ENCODE data around the gene PDE4DIP. TPM values are rescaled to one million over a fixed set of nuclear protein-coding genes. Genes with fewer than 3 reads are reported as not detected.
"Not testable (repeated sequence)": the region's sequence is repeated elsewhere in the genome, so short reads cannot be mapped to it uniquely, and the experiment has no call there.

The PDE4DIP gene
- total RNA-seq, 1 experiment from 2014 or later = 6.7 TPM

DNA sequence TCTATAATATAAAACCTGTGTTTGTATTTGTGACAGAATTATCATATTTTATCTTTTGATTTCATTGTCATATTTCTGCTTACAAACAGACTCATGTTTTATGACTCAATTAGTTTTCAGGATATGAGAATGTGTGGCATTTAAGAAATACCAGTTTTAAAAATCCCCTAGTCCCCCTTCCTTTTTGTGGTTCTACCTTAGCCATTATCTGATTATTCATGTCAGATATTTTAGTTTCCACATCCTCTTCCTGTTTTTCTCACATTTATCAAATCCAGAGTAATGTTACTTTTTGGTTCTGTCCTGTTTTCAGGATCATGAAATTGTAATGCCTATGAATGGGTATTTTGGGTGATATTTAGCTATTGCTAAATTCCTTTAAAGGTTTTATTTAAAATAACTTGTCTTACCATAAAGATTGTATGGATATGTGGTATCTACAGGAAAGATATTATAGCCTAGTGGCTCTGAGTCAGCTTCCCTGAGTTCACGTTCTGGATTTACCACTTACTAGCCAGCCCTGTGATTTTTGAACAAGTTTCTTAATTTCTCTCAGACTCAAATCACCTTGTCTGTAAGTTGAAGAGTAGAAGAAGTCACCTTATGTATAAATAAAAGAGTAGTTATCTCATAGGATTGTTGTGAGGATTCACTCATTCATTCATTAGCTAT, 131.8 kb downstream of the PDE4DIP start:
- peak; percentile 8 for DNase-seq (ENCODE audit: low read depth)

DNA sequence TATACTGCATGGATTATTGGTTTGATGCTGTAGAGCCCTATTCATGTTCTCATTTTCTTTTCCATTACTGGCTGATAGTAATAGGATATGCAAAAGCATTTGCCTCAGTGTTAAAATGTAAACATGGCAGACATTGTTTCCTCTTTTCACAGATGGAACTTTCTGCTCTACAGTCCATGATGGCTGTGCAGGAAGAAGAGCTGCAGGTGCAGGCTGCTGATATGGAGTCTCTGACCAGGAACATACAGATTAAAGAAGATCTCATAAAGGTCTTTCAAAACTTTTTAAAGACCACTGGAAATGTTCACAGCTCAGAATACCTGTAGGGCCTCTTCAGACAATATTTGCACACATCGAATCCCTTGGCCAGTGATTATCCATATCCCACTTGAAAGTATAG, 133.6 kb downstream of the PDE4DIP start:
- not testable (repeated sequence) for DNase-seq (ENCODE audit: low read depth)

DNA sequence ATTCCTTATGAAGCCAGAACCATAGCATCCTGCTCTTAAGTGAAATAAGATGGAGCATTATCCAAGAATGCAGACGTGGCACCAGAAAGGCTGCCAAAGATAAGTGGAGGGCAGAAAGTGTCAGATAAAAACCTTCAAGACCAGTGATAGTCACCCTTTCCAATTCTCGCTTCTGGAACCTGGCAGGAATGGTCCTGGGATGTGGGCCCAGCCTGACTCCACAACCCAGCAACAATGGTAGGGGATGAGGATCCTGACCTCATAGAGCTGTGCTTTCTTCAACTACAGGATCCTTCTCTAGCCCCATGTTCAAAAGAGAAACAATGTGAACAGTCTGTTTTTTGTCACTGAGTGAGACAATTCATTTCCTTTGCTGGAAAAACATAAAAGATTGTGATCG, 145.2 kb downstream of the PDE4DIP start:
- not testable (repeated sequence) for DNase-seq (ENCODE audit: low read depth)

DNA sequence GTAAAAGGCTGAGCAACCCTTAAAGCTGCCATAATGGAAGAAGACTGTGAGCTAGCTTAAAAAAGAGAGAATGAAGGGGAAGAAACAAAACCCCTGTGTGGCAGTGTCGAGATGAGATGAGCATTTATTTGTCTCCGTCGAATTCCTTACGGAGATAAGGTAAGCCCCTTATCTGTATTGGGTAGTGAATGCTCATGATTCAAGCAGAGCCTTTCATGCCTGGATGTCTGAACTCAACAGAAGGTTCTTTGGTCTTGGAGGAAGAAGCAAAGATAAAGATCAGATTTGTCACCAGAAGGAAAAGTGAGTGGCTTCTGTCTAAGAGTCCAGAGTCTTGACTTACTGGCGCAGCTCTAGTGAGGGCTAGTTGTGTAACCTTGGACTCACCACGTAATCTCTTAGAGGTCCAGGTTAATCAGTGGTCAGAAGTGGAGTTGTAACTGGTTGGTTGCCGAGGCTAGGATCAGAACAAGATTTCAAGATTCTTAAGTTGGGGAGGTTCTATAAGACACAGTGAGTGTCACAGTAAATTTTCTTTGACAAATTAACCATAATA, 146.1 kb downstream of the PDE4DIP start:
- DNase-seq (ENCODE audit: low read depth) = not testable (repeated sequence)

DNA sequence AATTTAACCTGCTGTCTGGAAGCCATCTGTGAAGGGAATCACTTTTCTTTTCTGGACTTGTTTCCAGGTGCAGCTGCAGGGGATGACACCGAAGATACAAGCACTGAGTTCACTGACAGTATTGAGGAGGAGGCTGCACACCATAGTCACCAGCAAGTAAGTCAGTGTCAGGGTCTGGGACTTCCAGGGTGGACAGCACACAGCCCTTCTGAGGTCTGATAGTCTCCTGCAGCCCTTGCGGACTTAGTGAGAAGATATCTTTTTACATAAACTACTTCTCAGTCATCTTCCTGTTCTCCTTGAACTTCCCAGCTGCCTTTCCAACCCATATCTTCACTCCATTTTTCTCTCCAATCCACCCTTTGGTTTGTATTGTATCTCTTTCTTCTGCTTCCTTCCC, 147.6 kb downstream of the PDE4DIP start:
- not testable (repeated sequence) for DNase-seq (ENCODE audit: low read depth)

DNA sequence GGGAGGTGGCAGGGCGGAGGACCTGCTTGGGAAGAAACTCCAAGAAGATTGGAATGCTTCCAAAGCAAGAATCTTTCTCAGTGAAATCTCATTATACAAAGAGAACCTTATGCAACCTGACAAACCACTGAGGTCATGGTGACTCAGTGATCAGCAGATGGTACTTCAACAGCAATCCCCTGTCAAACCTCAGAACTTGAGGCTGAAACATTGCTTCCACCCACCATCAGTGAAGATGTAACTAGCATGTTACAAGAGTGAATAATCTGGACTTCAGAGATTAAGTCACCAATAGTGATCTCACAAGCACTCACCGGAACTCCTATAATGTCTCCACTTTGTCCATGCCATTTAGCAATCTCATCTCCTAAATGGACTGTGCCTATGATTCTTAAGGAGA, 148.1 kb downstream of the PDE4DIP start:
- DNase-seq (ENCODE audit: low read depth) = not testable (repeated sequence)

DNA sequence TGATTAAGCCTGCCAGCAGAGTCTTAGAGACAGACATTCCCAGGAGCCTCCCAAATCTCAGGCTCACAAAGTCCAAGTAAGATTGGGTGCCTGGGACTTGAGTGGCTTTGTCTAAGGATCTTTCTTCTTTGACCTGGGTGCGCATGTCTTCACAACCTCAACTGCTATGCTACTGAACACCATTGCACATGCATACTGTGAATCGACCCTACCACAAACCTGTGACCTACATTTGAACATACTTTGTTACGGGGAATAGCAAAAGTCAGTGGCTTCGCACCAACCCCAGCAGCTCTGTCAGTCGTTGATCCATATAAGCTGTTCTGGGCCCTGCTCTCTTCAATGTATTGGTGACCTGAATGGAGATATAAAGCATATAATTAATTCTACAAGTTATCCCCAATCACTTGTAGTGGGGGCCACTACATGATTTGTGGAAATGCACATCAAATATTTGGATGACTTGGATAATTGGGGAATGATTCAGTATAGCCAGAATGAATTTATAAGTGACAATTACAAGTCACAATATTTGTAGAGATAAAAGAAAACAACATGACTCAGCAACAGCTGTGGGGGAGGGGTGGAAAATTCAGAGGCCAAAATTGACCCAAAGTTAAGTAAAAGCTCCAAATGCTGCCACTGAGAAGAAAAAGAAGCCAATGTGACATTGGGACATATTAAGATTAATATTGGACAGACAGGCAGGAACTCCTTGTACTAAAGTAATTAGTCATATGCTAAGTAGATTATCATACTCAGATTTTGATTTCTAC, 152.4 kb downstream of the PDE4DIP start:
- DNase-seq (ENCODE audit: low read depth) = not testable (repeated sequence)

DNA sequence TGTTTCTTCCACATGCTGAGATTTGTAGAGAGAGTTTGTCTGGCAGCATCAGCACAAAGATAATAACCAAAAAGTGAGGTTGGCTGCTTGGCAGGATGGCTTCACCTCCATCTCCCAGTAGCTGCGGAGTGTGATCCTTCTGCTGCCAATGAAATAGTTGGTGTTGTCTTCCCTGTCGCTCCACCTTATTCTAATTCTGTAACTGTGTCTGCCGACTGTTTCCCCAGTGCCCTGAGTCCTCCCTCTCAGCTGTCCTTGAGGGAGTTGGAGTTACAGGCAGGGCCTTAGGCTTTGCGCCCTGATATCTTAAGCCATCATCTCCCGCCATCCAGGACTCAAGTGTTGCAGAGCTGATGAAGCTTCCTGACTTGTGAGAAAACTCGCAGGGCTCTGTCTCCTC, 153.2 kb downstream of the PDE4DIP start:
- not testable (repeated sequence) for DNase-seq (ENCODE audit: low read depth)

DNA sequence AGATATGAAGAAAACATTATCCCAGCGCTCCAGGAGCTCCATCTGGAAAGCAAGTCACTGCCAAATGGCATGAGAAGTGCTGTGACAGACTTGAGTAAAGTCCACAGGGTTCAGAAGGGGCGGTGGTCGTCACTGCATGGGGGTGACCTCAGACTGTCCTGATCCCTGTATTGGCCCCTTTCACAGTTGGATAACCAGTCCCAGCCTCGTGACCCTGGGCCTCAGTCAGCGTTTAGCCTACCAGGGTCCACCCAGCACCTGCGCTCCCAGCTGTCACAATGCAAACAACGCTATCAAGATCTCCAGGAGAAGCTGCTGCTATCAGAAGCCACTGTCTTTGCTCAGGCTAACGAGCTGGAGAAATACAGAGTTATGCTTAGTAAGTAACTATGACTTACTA, 158.4 kb downstream of the PDE4DIP start:
- DNase-seq (ENCODE audit: low read depth) = not testable (repeated sequence)

DNA sequence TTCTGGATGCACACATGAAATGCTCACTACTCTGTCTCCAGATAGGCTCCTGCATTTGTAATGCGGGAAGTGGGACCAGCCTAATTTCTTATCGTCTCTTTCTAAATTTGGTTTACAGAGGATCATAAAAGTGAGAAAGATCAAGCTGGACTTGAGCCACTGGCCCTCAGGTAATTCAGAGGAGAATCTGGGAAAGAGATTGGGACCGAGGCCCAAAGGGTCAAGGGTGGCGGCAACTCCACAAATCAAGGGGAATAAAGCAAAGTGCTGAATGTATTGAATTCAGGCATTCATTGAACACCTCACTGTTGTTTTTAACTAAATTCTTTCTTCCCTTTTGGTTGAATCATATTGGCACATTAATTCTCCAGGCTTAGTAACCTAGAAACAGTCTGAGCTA, 164.1 kb downstream of the PDE4DIP start:
- not testable (repeated sequence) for DNase-seq (ENCODE audit: low read depth)

DNA sequence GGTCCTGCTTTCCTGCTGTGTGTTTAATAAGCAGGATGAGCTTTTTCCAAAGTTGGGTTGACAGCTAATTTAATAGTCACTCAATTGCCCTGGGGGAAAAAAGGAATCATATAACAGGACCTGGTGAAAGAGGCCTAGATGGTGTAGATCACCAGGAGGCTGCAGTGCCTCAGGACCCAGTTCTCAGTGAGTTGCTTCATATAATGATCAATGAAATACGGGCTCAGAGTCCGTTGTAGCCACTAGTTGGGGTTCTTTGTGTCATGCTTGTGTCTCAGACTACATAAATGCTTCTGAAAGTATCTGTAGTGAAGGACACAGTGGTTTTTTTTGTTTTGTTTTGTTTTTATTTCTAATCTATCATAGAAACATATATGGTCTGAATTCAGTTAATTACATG, 164.5 kb downstream of the PDE4DIP start:
- DNase-seq (ENCODE audit: low read depth) = not testable (repeated sequence)

DNA sequence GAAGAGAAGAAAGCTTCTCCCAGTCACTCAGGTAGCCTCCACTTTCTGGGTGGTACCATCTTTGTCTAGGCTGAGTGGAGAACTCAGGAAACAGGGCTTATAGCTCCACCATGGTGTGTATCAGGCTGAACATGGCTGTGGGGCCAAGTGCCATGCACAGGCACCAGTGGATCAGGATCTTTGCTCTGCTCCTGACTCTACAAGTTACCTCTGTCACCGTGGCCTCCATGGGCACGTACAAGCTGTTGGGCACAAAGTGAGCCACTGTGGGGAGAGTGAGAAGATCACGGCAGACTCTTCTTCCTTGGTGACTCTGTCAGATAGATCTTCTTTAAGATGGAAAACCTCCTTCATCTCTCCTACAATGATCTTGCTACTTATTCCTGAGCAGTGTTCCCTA, 165.5 kb downstream of the PDE4DIP start:
- DNase-seq (ENCODE audit: low read depth) = not testable (repeated sequence)

DNA sequence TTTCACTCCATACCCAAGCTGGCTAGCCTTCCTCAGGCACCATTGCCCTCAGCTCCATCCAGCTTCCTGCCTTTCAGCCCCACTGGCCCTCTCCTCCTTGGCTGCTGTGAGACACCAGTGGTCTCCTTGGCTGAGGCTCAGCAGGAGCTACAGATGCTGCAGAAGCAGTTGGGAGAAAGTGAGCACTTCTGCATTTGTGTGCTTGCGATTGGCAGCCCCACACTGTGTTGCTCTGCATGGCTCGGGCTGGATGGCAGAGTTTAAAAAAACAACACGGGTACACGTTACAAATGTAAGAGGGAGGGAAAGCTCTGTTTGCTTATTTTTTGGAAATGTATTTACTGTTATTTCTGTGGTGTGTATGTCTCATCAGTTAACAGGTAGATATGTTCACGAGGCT, 168.4 kb downstream of the PDE4DIP start:
- not testable (repeated sequence) for DNase-seq (ENCODE audit: low read depth)

DNA sequence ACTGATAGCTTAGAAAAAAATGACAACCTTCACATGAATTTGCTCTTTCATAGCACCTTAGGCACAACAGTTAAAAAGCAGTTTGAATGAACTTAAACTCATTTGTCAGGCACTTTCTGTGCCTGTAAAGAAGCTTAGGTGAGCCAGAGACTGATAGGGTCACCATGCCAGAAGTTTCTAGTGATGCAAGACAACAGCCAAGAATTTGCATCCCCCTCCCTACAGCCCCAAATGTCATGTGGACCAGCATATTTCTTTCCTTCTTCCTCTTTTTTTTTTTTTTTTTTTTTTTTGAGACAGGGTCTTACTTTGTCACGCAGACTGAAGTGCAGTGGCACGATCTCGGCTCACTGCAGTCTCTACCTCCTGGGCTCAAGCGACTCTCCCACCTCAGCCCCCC, 169.3 kb downstream of the PDE4DIP start:
- DNase-seq (ENCODE audit: low read depth) = not testable (repeated sequence)

DNA sequence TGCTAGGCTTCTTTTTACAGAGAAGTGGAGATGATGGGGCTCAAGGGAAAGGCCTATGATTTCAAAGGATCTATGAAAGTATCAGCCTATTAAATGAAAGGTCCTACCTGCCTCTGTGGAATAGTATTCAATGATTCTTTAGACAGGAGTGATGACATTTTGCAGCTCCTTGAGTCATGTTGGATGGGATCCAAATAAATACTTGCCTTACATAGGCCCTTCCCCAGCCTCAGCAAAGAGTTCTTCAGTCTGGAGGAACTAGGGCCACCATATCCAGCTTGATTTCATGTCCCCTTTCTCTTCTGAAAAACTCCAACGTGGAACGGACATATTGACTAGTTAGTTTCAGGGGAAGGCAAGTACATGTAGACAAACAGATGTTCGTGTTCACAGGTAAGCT, 171.3 kb downstream of the PDE4DIP start:
- DNase-seq (ENCODE audit: low read depth) = not testable (repeated sequence)

DNA sequence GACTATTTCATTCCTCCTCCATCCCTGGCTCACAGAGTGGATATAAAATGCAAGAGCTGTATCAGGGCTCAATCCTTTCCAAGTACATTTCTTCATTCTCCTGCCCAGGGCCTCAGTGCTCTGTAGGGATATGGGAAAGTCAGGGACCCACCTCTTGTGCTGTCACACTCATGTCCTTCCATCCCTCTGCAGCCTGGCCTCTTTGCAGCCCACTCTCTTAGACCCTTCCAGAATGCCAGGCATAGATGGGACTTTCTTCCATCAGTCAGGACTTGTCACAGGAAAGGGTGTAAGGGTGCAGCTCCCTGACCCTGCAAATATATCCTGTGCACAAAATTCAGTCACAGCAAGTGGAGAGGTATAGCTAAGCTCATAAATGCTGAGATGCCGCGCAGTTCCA, 172.4 kb downstream of the PDE4DIP start:
- not testable (repeated sequence) for DNase-seq (ENCODE audit: low read depth)

DNA sequence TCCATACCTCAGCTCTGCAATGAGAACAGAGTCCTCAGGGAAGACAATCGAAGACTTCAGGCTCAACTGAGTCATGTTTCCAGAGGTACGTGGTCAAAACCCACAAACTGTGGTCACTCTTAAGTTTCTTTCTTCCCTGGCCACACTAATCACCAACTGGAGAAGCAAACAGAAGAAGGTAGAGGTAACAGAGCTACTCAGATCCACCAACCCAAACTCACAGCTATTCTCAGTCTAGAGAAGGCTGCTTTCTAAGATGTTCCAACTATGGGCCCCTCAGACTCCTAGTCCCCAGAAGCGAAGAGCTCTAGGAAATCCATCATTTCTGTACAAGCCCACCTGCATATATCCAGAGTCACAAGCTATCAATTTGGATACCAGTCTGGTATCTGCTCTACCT, 174.3 kb downstream of the PDE4DIP start:
- DNase-seq (ENCODE audit: low read depth) = not testable (repeated sequence)

DNA sequence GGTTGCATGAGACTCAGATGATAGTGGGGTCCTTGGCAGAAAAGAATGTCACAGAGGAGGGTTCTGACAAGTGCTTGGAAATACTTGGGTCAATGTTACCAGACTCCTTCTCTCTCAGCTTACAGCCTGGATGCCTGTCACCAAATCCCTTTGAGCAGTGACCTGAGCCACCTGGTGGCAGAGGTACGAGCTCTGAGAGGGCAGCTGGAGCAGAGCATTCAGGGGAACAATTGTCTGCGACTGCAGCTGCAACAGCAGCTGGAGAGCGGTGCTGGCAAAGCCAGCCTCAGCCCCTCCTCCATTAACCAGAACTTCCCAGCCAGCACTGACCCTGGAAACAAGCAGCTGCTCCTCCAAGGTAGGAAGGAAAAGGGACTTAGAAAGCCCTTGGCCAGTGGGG, 180.1 kb downstream of the PDE4DIP start:
- DNase-seq (ENCODE audit: low read depth) = not testable (repeated sequence)

DNA sequence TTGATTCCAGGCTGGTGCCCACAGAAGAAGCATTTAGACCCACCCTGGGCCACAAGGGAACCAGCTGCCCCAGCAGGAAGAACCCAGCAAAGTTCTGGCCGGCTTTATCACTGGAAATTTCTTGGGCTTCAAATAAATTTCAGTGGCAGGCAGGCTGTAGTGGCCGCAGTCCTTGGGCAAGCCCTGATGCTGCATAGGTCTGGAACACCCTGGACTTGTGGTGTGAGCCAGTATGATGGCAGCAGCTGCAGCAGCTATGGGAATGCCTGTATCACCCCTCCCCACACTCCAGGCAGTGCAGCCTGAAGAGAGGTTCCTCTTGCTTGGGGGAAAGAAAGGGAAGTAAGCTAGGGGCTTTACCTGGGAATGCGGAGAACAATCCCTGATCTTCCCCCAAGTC, 189.7 kb downstream of the PDE4DIP start:
- not testable (repeated sequence) for DNase-seq (ENCODE audit: low read depth)

DNA sequence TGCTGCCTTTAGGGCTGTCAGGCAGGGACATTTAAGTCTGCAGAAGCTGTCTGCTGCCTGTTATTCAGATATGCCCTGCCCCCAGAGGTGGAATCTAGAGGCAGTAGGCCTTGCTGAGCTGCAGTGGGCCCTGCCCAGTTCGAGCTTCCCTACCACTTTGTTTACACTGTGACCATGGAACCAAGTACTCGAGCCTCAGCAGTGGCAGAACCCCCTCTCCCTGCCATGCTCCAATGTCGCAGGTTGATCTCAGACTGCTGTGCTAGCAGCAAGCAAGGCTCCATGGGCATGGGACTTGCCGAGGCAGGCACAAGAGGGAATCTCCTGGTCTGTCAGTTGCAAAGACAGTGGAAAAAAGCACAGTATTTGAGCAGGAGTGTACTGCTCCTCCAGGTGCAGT, 198.8 kb downstream of the PDE4DIP start:
- DNase-seq (ENCODE audit: low read depth) = not testable (repeated sequence)

DNA sequence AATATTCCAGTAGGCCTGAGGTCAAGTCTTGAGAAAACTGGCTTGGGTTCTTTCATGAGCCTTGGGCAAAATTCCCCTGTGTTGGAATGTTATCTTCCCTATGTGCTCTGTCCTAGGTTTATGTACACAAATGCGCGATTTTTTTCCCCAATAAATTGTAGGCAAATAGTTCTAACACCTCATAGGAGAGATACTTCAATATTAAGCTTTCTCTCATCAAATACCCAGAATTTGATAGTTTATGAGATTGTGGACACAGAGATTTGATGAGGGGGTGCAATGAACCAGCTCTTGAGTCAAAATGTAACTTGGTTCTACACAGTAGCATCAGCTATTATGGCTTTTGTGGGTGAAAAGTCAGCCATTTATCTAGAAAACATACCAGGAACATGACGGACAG, 220.4 kb downstream of the PDE4DIP start:
- not testable (repeated sequence) for DNase-seq (ENCODE audit: low read depth)

DNA sequence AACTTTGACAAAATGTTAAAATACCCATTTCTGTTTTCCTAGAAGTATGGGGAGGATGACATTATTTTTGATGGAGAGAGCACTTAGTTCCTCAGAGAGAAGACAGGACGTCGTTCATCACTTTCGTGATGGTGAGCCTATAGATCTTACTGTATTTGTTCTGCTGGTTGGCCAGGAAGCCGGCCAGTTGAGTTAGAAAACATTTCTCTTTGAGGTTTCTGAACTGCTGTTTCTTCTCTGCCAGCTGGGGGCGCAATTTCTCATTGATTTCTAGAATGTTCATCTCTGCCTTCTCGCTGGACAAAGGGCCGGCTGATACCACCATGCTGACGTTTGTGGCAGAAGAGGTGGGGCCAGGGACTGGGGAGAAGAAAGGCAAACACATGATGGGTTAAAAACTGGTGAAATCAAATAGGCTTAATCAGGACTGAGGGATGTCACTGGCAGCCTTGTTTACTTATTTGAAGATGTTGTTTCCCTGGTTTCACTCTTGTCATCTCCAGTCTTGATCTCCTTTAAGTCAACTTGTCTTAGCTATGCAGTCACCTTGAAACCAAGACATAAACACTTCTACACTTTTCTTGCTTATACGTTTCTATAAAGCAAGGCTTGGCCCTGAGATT, 231.4 kb downstream of the PDE4DIP start:
- DNase-seq (ENCODE audit: low read depth) = not testable (repeated sequence)

Measured in Daoy (cell line).